ENCODE data around the gene SRSF12.

GRCh38 chr6:89059227-89059626 lies 58.6 kb downstream of the SRSF12 start:
- TF ChIP-seq POLR2A (IDR thresholded peaks at IDR 0.05) (no peak), CTCF (IDR thresholded peaks at IDR 0.05) (no peak)

Data from esophagus squamous epithelium (tissue), 4 donors.